IMR-90 (cell line): ENCODE measurements around the gene C20orf202. TPM values are rescaled to one million over a fixed set of nuclear protein-coding genes. Genes with fewer than 3 reads are reported as not detected.

Experiments used
- ATAC-seq: fragments of 200-7000 bp; cut with Tn5 transposase; 2 replicates; pipeline ENCODE4 v1.9.1; 2020; ENCODE audit warnings: low read depth, mild to moderate bottlenecking, moderate library complexity
- BruUV-seq: library from RNA; stranded (reverse); fragments of 400-500 nt; replicated peaks from 2 replicates; lab custom pipeline; 2021; lab: Mats Ljungman, UMichigan
- CTCF ChIA-PET: fragments of 300-600 bp; formaldehyde crosslinking; extraction: SDS; loops from one replicate; lab custom pipeline; 2021; ENCODE audit warnings: antibody characterized with exemption; lab: Yijun Ruan, JAX
- POLR2A ChIA-PET: fragments of 300-600 bp; sonication (Branson Sonifier 250); formaldehyde crosslinking; loops from one replicate; lab custom pipeline; 2022; ENCODE audit warnings: antibody characterized with exemption; ENCODE audit not compliant: unreplicated experiment; lab: Charles Lee
- DNase-seq: peaks from one replicate; pipeline ENCODE4 v3.0.0; 2013
- H2AFZ ChIP-seq: replicated peaks from 2 replicates; pipeline ENCODE3; 2013; ENCODE audit warnings: low read length, mild to moderate bottlenecking; ENCODE audit not compliant: poor library complexity
- H2AK5ac ChIP-seq: 2 replicates; pipeline ENCODE4 v1.6.1; 2013; ENCODE audit warnings: low read depth, low read length, inconsistent platforms
- H2AK9ac ChIP-seq: replicated peaks from 2 replicates; pipeline ENCODE3; 2013; ENCODE audit warnings: mild to moderate bottlenecking, low read depth, low read length, moderate library complexity; ENCODE audit not compliant: poor library complexity
- H2BK120ac ChIP-seq: 2 replicates; pipeline ENCODE4 v1.6.1; 2013; ENCODE audit warnings: low read depth, low read length, inconsistent platforms
- H2BK15ac ChIP-seq: 3 replicates; pipeline ENCODE4 v1.6.1; 2013; ENCODE audit warnings: low read depth, low read length, inconsistent platforms
- H2BK20ac ChIP-seq: 2 replicates; pipeline ENCODE4 v1.6.1; 2013; ENCODE audit warnings: low read depth, mild to moderate bottlenecking, inconsistent platforms, low read length, moderate library complexity
- H2BK5ac ChIP-seq: 2 replicates; pipeline ENCODE4 v1.6.1; 2013; ENCODE audit warnings: mild to moderate bottlenecking, low read depth, low read length, inconsistent platforms; ENCODE audit not compliant: poor library complexity, severe bottlenecking
- H3K14ac ChIP-seq: replicated peaks from 2 replicates; pipeline ENCODE4 v1.6.1; 2013; ENCODE audit warnings: low read depth, low read length, inconsistent platforms
- H3K18ac ChIP-seq: 2 replicates; pipeline ENCODE4 v1.6.1; 2013; ENCODE audit warnings: low read depth, low read length, control low read depth
- H3K23ac ChIP-seq: 2 replicates; pipeline ENCODE4 v1.6.1; 2013; ENCODE audit warnings: low read depth, low read length, inconsistent platforms
- H3K27ac ChIP-seq: 2 replicates; pipeline ENCODE4 v1.5.1; 2013; ENCODE audit warnings: mild to moderate bottlenecking, control low read depth, low read length; ENCODE audit not compliant: insufficient read depth
- H3K27me3 ChIP-seq: 2 replicates; pipeline ENCODE4 v1.6.1; 2013; ENCODE audit warnings: low read length; ENCODE audit not compliant: control insufficient read depth, insufficient read depth
- H3K36me3 ChIP-seq: 2 replicates; pipeline ENCODE4 v1.6.1; 2013; ENCODE audit warnings: low read length, mixed read lengths; ENCODE audit not compliant: control insufficient read depth, insufficient read depth
- H3K4ac ChIP-seq: 2 replicates; pipeline ENCODE4 v1.6.1; 2013; ENCODE audit warnings: low read depth, low read length, inconsistent platforms
- H3K4me1 ChIP-seq: 2 replicates; pipeline ENCODE4 v1.6.1; 2013; ENCODE audit warnings: low read length, mixed read lengths; ENCODE audit not compliant: control insufficient read depth, insufficient read depth
- H3K4me2 ChIP-seq: 2 replicates; pipeline ENCODE4 v1.6.1; 2013; ENCODE audit warnings: low read depth, mild to moderate bottlenecking, control low read depth, low read length, moderate library complexity
- H3K4me3 ChIP-seq: 2 replicates; pipeline ENCODE4 v1.5.1; 2013; ENCODE audit warnings: low read depth, mild to moderate bottlenecking, control low read depth, low read length, moderate library complexity; ENCODE audit not compliant: insufficient read depth
- H3K56ac ChIP-seq: 2 replicates; pipeline ENCODE4 v1.6.1; 2013; ENCODE audit warnings: low read length, inconsistent platforms; ENCODE audit not compliant: insufficient read depth; ENCODE audit errors: extremely low read depth
- H3K79me1 ChIP-seq, 2 experiments: 2 replicates each; pipeline ENCODE4 v1.6.1; 2013; ENCODE audit warnings: low read length in 2 of 2, inconsistent platforms in 1 of 2, low read depth in 1 of 2
- H3K9ac ChIP-seq: 2 replicates; pipeline ENCODE4 v1.6.1; 2013; ENCODE audit warnings: low read depth, low read length, control low read depth
- H3K9me1 ChIP-seq: 2 replicates; pipeline ENCODE4 v1.6.1; 2013; ENCODE audit warnings: low read length, inconsistent platforms; ENCODE audit not compliant: insufficient read depth
- H3K9me3 ChIP-seq: 2 replicates; pipeline ENCODE4 v1.6.1; 2013; ENCODE audit warnings: low read length; ENCODE audit not compliant: control insufficient read depth, insufficient read depth
- H4K20me1 ChIP-seq: 2 replicates; pipeline ENCODE4 v1.6.1; 2013; ENCODE audit warnings: low read length, inconsistent platforms; ENCODE audit not compliant: insufficient read depth
- H4K5ac ChIP-seq: 2 replicates; pipeline ENCODE4 v1.6.1; 2013; ENCODE audit warnings: mild to moderate bottlenecking, low read depth, low read length, control low read depth
- H4K8ac ChIP-seq, 2 experiments: 2 replicates each; pipeline ENCODE4 v1.6.1; 2013; ENCODE audit warnings: low read depth in 2 of 2, low read length in 2 of 2, control low read depth in 1 of 2, inconsistent platforms in 1 of 2
- H4K91ac ChIP-seq: 2 replicates; pipeline ENCODE4 v1.6.1; 2013; ENCODE audit warnings: low read depth, low read length, inconsistent platforms; ENCODE audit not compliant: insufficient read depth
- BHLHE40 ChIP-seq: fragments of 150-350 bp; IDR thresholded peaks from 2 replicates; pipeline ENCODE4 v1.6.1; 2016; ENCODE audit warnings: mild to moderate bottlenecking, low read depth, low read length
- CHD1 ChIP-seq: IDR thresholded peaks from 2 replicates; pipeline ENCODE4 v1.6.1; 2012; ENCODE audit warnings: low read depth, low read length, improper control_type of control experiment
- FOS ChIP-seq: fragments of 150-350 bp; IDR thresholded peaks from 2 replicates; pipeline ENCODE4 v1.6.1; 2016; ENCODE audit warnings: low read depth, low read length
- NFE2L2 ChIP-seq: fragments of 150-350 bp; IDR thresholded peaks from 2 replicates; pipeline ENCODE4 v1.6.1; 2016; ENCODE audit warnings: low read depth, mild to moderate bottlenecking, low read length
- WGBS, 2 experiments: methylation state at CpG; one replicate each; pipeline versions ENCODE4 v1.1.5 to v1.1.7; 2013; ENCODE audit warnings: missing lambda C conversion rate in 2 of 2; ENCODE audit not compliant: insufficient read length in 1 of 2; ENCODE audit errors: extremely low coverage in 2 of 2; 5-methylcytosine and 5-hydroxymethylcytosine counted together
- dilution Hi-C: fragments of 300-500 bp; cut with HindIII; formaldehyde crosslinking; loops from one replicate; pipeline ENCODE4 v1.14.3; 2018; ENCODE audit warnings: low sequenced_read_pairs; ENCODE audit not compliant: unreplicated experiment
- in situ Hi-C: fragments of 300-500 bp; cut with MboI; formaldehyde crosslinking; loops from 3 replicates; pipeline ENCODE4 v1.14.3; 2019; ENCODE audit warnings: low sequenced_read_pairs, inconsistent platforms, mixed read lengths
- intact Hi-C: fragments of 100-400 bp; cut with micrococcal nuclease; formaldehyde crosslinking; loops from 2 replicates; pipeline ENCODE4 v1.10.0; 2022
- polyA plus RNA-seq, 3 experiments: library from polyadenylated mRNA; depleted of rRNA; stranded (reverse); fragments of >200 nt; gene quantifications; 2 replicates each; pipeline ENCODE4 v1.2.3, GENCODE V29; 2012; ENCODE audit warnings: low replicate concordance in 1 of 3
- total RNA-seq: library from RNA; depleted of rRNA; stranded (reverse); fragments of >200 nt; gene quantifications from 2 replicates; pipeline ENCODE4 v1.2.3, GENCODE V29; 2012
- TF ChIP-seq, protein P1 (sequence below): fragments of 150-350 bp; IDR thresholded peaks from 2 replicates; pipeline ENCODE4 v1.6.1; 2017; ENCODE audit warnings: mild to moderate bottlenecking, antibody characterized with exemption, low read length, low read depth

Gene C20orf202
- total and polyA plus RNA-seq, 2 of the 4 experiments (the other 2 are of a cell fraction): not detected

DNA sequence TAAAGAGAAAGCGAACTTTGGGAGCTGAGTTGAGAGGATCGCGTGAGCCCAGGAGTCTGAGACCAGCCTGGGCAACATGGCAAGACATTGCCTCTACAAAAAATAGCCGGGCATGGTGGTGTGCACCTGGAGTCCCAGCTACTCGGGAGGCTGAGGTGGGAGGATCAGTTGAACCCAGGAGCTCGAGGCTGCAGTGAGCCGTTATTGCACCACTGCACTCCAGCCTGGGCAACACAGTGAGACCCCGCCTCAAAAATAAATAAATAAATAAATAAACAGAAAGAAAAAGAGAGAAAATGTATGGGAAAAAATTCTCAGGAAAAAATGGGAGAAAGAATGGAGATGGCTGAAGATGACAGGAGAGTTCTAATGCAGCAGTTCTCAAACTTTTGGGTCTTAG, 2.5 kb downstream of the C20orf202 start:
- no peak overlapping the region for H3K18ac ChIP-seq
- H4K5ac ChIP-seq: no peak overlapping the region
- H3K9me3 ChIP-seq: 0 out of 2 replicates have a peak, but pooled peaks cover 2% of the 10 kb centered on the region
- H3K79me1 ChIP-seq: no peaks in the 10 kb centered on the region
- dilution Hi-C loops (no loop called here), in situ Hi-C loops (no loop called here), intact Hi-C loops (loop anchor here (5.0 kb wide), 1 partner anchor 231 kb away; no protein-coding TSS in a partner anchor)
- H3K23ac ChIP-seq: no peak overlapping the region
- no peak overlapping the region for H4K8ac ChIP-seq
- no peak overlapping the region for H2AK5ac ChIP-seq
- H3K4ac ChIP-seq: no peak overlapping the region
- H3K27me3 ChIP-seq: peaks cover 53% of the 10 kb centered on the region
- H3K4me3 ChIP-seq: no peak overlapping the region
- H4K20me1 ChIP-seq: no peaks in the 10 kb centered on the region
- ATAC-seq (no peak), DNase-seq (no peak)
- POLR2A ChIA-PET: no interaction called here
- no peak overlapping the region for H2BK15ac ChIP-seq
- H3K36me3 ChIP-seq: no peaks in the 10 kb centered on the region
- no peak overlapping the region for H4K91ac ChIP-seq
- WGBS, 2 experiments: 100% methylated on average over 1 of the region's 8 CpGs; no CpG with 5 or more reads in 1 of the 2 experiments
- CTCF ChIA-PET: no interaction called here
- no peak overlapping the region for H3K4me2 ChIP-seq
- no TSS peak for BruUV-seq
- no peak overlapping the region for H2AK9ac ChIP-seq
- no peak overlapping the region for H3K56ac ChIP-seq
- H3K9ac ChIP-seq: no peak overlapping the region
- 0 out of 2 replicates have a peak, but pooled peaks cover 3% of the 10 kb centered on the region for H3K9me1 ChIP-seq
- no peak overlapping the region for H3K27ac ChIP-seq
- H2BK20ac ChIP-seq: no peak overlapping the region
- no peak overlapping the region for H2BK120ac ChIP-seq
- no peak overlapping the region for H3K14ac ChIP-seq
- no peak overlapping the region for H2AFZ ChIP-seq
- H3K4me1 ChIP-seq: no peaks in the 10 kb centered on the region
- no peak overlapping the region for H2BK5ac ChIP-seq
- TF ChIP-seq, protein P1, sequence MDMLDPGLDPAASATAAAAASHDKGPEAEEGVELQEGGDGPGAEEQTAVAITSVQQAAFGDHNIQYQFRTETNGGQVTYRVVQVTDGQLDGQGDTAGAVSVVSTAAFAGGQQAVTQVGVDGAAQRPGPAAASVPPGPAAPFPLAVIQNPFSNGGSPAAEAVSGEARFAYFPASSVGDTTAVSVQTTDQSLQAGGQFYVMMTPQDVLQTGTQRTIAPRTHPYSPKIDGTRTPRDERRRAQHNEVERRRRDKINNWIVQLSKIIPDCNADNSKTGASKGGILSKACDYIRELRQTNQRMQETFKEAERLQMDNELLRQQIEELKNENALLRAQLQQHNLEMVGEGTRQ: no peak
- no peak for TF ChIP-seq BHLHE40
- TF ChIP-seq FOS: no peak
- TF ChIP-seq CHD1: no peak
- TF ChIP-seq NFE2L2: no peak
